ENCODE data around the gene CCDC3.

Gene CCDC3

GRCh38 chr10:13019280-13019679 lies 17.8 kb upstream of the CCDC3 start:
- no peak for TF ChIP-seq CTCF (conservative IDR thresholded peaks at IDR 0.05; ENCODE audit: low read length)
- no peak for DNase-seq (ENCODE audit: low read depth)

DNA sequence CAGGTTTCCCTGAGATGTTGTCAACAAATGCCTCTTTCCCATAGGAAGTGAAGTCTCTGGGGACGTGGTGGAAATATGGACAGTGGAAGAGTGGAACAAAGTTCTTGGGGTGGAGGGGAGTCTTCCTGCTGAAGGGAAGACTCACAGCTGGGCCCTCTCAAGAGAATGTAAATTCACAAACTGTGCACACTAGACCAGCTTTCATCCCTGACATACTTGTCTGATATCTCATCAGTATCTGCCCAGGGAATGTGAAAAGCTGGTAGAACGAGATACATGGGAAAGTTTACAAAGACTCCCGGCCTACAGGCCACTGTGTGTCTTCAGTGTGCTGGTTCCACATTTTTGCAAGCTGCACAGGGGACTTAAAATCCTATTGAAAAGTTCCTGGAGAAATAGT lies 16.7 kb upstream of the CCDC3 start:
- H3K4me3 ChIP-seq (ENCODE audit: low read length): no peak overlapping the region
- DNase-seq (ENCODE audit: low read depth): no peak
- no peak for TF ChIP-seq CTCF (conservative IDR thresholded peaks at IDR 0.05; ENCODE audit: low read length)

More at GRCh38 chr10:13019280-13019679, 17.8 kb upstream of the CCDC3 start:
- H3K4me3 ChIP-seq (ENCODE audit: low read length): no peak overlapping the region

- TF ChIP-seq CTCF (conservative IDR thresholded peaks at IDR 0.05; ENCODE audit: low read length): no peak
- no peak for DNase-seq (ENCODE audit: low read depth)
These were observed 15.4 kb upstream of the CCDC3 start for GRCh38 chr10:13016886-13017285.

DNA sequence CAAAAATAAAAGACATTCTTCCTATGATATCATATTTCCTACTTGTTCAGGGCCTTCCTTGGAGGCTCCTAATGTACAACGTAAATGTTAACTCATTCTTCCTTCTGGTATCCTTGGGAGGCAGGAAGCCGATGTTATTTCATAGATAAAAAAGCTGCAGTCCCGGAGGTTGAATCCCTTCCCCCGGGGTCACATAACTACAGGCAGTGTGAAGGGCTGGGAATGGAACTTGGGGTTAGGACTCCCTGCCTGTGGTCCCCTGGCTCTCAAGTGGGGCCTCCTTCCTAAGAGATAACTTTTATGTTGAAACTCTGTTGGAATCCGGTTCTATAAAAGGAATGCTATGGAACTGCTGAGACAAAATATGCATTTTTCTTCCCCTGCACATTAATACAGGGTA lies 14.9 kb upstream of the CCDC3 start:
- no peak overlapping the region for H3K4me3 ChIP-seq (ENCODE audit: low read length)
- no peak for DNase-seq (ENCODE audit: low read depth)
- TF ChIP-seq CTCF (conservative IDR thresholded peaks at IDR 0.05; ENCODE audit: low read length): no peak

More at GRCh38 chr10:13016886-13017285, 15.4 kb upstream of the CCDC3 start:
- H3K4me3 ChIP-seq (ENCODE audit: low read length): no peak overlapping the region

DNA sequence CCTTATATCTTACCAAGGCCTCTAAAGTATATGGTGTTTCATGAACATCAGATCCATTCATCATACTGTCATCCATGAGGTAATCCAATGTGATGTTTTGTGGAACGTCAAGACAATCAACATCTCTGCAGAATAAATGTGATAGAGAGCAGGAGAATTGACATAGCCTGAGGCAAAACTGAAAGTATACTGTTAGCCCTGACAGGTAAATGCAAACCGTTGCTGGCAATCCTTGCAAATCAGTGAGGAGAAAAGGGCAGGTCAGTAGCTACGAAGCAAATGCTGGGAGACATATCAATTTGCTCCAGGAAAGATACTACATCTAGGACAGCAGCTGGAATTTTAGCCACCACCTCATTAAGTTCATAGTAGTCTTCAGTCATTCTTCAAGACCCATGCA lies 4.5 kb upstream of the CCDC3 start:
- DNase-seq (ENCODE audit: low read depth): no peak
- no peak overlapping the region for H3K4me3 ChIP-seq (ENCODE audit: low read length)
- TF ChIP-seq CTCF (conservative IDR thresholded peaks at IDR 0.05; ENCODE audit: low read length): no peak

DNA sequence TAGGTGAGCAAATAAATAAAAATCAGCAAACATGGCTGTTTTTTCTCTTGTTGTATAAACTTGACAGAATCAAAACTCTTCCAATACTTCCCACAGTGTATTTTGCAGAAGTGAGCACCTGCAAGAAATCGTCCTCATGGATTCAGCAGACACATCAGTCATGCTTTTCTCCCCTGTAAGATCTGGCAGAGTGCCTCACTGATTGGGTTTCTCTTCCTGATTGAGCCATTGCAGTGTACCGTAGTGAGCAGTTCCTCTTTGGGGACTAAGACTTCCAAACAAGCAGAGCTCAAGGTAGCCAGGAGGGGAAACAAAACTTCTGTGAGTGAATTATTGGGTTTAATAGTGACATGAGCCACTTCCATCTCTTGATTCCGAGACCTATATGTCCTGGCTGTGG lies 2.2 kb upstream of the CCDC3 start:
- no peak for DNase-seq (ENCODE audit: low read depth)
- no peak for TF ChIP-seq CTCF (conservative IDR thresholded peaks at IDR 0.05; ENCODE audit: low read length)
- no peak overlapping the region for H3K4me3 ChIP-seq (ENCODE audit: low read length)

- H3K4me3 ChIP-seq (ENCODE audit: low read length): no peak overlapping the region
- TF ChIP-seq CTCF (conservative IDR thresholded peaks at IDR 0.05; ENCODE audit: low read length): no peak
- peak; percentile 5 for DNase-seq (ENCODE audit: low read depth)
These were observed 1.5 kb upstream of the CCDC3 start for GRCh38 chr10:13003004-13003403.

All from AG10803 (cell line).